Measurements from ENCODE around the gene DIAPH3. TPM values are rescaled to one million over a fixed set of nuclear protein-coding genes. Genes with fewer than 3 reads are reported as not detected.

DIAPH3 gene
- total and polyA plus RNA-seq, 2 experiments from 2014 or later, result 2.9 to 5.2 TPM

- Histone ChIP-seq H3K36me3 (no peaks in the 10 kb centered on the region), H3K4me3 (no peak overlapping the region), H3K27me3 (no peaks in the 10 kb centered on the region), H3K9me3 (ENCODE audit: low read depth) (no peaks in the 10 kb centered on the region), H3K4me1 (ENCODE audit: low read depth) (peaks cover 11% of the 10 kb centered on the region), H3K27ac (no peak overlapping the region)
- TF ChIP-seq CTCF (IDR thresholded peaks at IDR 0.05; ENCODE audit: low read depth, low read length), result no peak
- no peak for DNase-seq (ENCODE audit: low read depth in 1 of 2, low spot score in 1 of 2)
These were observed 85.5 kb downstream of the DIAPH3 start for GRCh38 chr13:60078226-60078625.

DNA sequence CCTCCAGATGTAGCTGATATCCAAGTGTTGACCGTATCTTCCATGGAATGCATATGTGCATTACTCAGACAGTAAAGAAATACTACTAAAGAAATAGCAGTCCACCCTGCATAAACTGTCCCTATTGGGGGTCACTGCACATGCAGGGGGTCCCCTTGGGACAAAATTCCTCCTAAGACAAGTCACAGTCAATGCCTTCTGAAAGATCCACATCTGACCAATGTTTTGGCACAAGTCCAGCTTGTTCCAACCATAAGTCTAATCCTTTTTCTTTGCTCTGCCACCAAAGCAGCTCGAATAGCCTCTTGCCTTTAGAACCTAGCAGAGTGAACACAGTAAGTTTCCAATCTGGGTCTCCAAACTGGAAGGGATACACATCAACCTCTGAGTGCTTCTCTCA, 87.9 kb downstream of the DIAPH3 start:
- H3K27ac ChIP-seq, result peak overlapping the region; percentile 41
- H3K36me3 ChIP-seq, result no peaks in the 10 kb centered on the region
- no peak for DNase-seq (ENCODE audit: low read depth in 1 of 2, low spot score in 1 of 2)
- TF ChIP-seq CTCF (IDR thresholded peaks at IDR 0.05; ENCODE audit: low read depth, low read length), result no peak
- no peaks in the 10 kb centered on the region for H3K27me3 ChIP-seq
- H3K4me1 ChIP-seq (ENCODE audit: low read depth), result peaks cover 11% of the 10 kb centered on the region
- no peaks in the 10 kb centered on the region for H3K9me3 ChIP-seq (ENCODE audit: low read depth)
- H3K4me3 ChIP-seq, result no peak overlapping the region

- H3K27ac ChIP-seq, result no peak overlapping the region
- TF ChIP-seq CTCF (IDR thresholded peaks at IDR 0.05; ENCODE audit: low read depth, low read length), result no peak
- no peaks in the 10 kb centered on the region for H3K9me3 ChIP-seq (ENCODE audit: low read depth)
- no peak overlapping the region for H3K4me3 ChIP-seq
- no peaks in the 10 kb centered on the region for H3K27me3 ChIP-seq
- no peaks in the 10 kb centered on the region for H3K36me3 ChIP-seq
- DNase-seq (ENCODE audit: low read depth in 1 of 2, low spot score in 1 of 2), result no peak
- H3K4me1 ChIP-seq (ENCODE audit: low read depth), result peaks cover 11% of the 10 kb centered on the region
These were observed 89.3 kb downstream of the DIAPH3 start for GRCh38 chr13:60074397-60074796.

- Histone ChIP-seq H3K4me1 (ENCODE audit: low read depth) (no peaks in the 10 kb centered on the region), H3K27me3 (no peaks in the 10 kb centered on the region), H3K9me3 (ENCODE audit: low read depth) (no peaks in the 10 kb centered on the region), H3K36me3 (no peaks in the 10 kb centered on the region), H3K4me3 (no peak overlapping the region), H3K27ac (no peak overlapping the region)
- no peak for DNase-seq (ENCODE audit: low read depth in 1 of 2, low spot score in 1 of 2)
- no peak for TF ChIP-seq CTCF (IDR thresholded peaks at IDR 0.05; ENCODE audit: low read depth, low read length)
These were observed 97.5 kb downstream of the DIAPH3 start for GRCh38 chr13:60066226-60066625.

DNA sequence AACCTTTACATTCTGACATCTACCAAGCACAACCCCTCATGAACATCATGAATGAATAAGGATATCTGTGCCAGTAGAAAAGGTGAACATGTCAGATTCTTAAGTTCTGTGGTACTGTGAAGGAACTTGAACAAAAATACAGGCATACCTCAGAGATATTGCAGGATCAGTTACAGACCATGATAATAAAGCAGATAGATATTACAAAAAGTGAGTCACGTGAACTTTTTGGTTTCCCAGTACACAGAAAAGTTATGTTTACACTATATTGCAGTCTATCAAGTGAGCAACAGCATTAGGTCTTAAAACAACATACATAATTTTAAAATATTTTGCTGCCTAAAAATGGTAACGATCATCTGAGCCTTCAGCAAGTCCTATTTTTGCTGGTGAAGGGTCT, 101.2 kb downstream of the DIAPH3 start:
- TF ChIP-seq CTCF (IDR thresholded peaks at IDR 0.05; ENCODE audit: low read depth, low read length), result no peak
- no peaks in the 10 kb centered on the region for H3K9me3 ChIP-seq (ENCODE audit: low read depth)
- DNase-seq (ENCODE audit: low read depth in 1 of 2, low spot score in 1 of 2), result no peak
- no peaks in the 10 kb centered on the region for H3K27me3 ChIP-seq
- no peaks in the 10 kb centered on the region for H3K4me1 ChIP-seq (ENCODE audit: low read depth)
- no peak overlapping the region for H3K27ac ChIP-seq
- H3K36me3 ChIP-seq, result no peaks in the 10 kb centered on the region
- H3K4me3 ChIP-seq, result no peak overlapping the region

GRCh38 chr13:60061737-60062136, 102.0 kb downstream of the DIAPH3 start:
- Histone ChIP-seq H3K36me3 (no peaks in the 10 kb centered on the region), H3K27me3 (no peaks in the 10 kb centered on the region), H3K4me3 (no peak overlapping the region), H3K27ac (no peak overlapping the region), H3K4me1 (ENCODE audit: low read depth) (no peaks in the 10 kb centered on the region), H3K9me3 (ENCODE audit: low read depth) (no peaks in the 10 kb centered on the region)
- TF ChIP-seq CTCF (IDR thresholded peaks at IDR 0.05; ENCODE audit: low read depth, low read length), result no peak
- DNase-seq (ENCODE audit: low read depth in 1 of 2, low spot score in 1 of 2), result no peak

All from cardiac muscle cell (in vitro differentiated cells and primary cell).